Activated CD4-positive, CD25-positive, alpha-beta regulatory T cell treated with anti-CD3 and anti-CD28 coated beads, Interleukin-2, amount 50 U/mL, for 72 hours (primary cell): ENCODE measurements around the gene MLX.
"Not testable (repeated sequence)": the region's sequence is repeated elsewhere in the genome, so short reads cannot be mapped to it uniquely, and the experiment has no call there.

Experiments used
- DNase-seq: peaks from one replicate; pipeline ENCODE4 v3.0.0; 2021

The MLX gene

GRCh38 chr17:42536372-42537155, 30.3 kb upstream of the MLX start:
- DNase-seq = peak; percentile 87

- no peak for DNase-seq
Measured at GRCh38 chr17:42537156-42537805, 29.6 kb upstream of the MLX start.

- DNase-seq = no peak
Measured at GRCh38 chr17:42537826-42538451, 29.0 kb upstream of the MLX start.

- no peak for DNase-seq
Measured at GRCh38 chr17:42538482-42538881, 28.4 kb upstream of the MLX start.

- not testable (repeated sequence) for DNase-seq
Measured at GRCh38 chr17:42540558-42540957, 26.3 kb upstream of the MLX start.

- DNase-seq = no peak
Measured at GRCh38 chr17:42541041-42541833, 25.7 kb upstream of the MLX start.

- DNase-seq = no peak
Measured at GRCh38 chr17:42543190-42544079, 23.5 kb upstream of the MLX start.

GRCh38 chr17:42544874-42545283, 22.0 kb upstream of the MLX start:
- no peak for DNase-seq

- not testable (repeated sequence) for DNase-seq
Measured at GRCh38 chr17:42545755-42546505, 21.0 kb upstream of the MLX start.

GRCh38 chr17:42547001-42547461, 19.9 kb upstream of the MLX start:
- no peak for DNase-seq

- DNase-seq = no peak
Measured at GRCh38 chr17:42547698-42548069, 19.2 kb upstream of the MLX start.

- peak; percentile 76 for DNase-seq
Measured at GRCh38 chr17:42548070-42548837, 18.6 kb upstream of the MLX start.

- no peak for DNase-seq
Measured at GRCh38 chr17:42548993-42549755, 17.7 kb upstream of the MLX start.

GRCh38 chr17:42552736-42553135, 14.2 kb upstream of the MLX start, which contains the start of gene HSD17B1:
Gene HSD17B1 (plus strand): TSS chr17:42552923. CDS start chr17:42552934, 11 bp downstream.
- DNase-seq = not testable (repeated sequence)

- no peak for DNase-seq
Measured at GRCh38 chr17:42553161-42553818, 13.6 kb upstream of the MLX start.

GRCh38 chr17:42553866-42554249, 13.0 kb upstream of the MLX start:
- DNase-seq = no peak

- DNase-seq = peak; percentile 74
Measured at GRCh38 chr17:42554250-42555121, 12.4 kb upstream of the MLX start.

- DNase-seq = no peak
Measured at GRCh38 chr17:42555122-42555622, 11.7 kb upstream of the MLX start.
